ENCODE measurements around the gene SPATA18. TPM values are rescaled to one million over a fixed set of nuclear protein-coding genes. Genes with fewer than 3 reads are reported as not detected.

SPATA18 gene
- total and polyA plus RNA-seq, 2 experiments from 2014 or later: 13.7 to 14.3 TPM

- in situ Hi-C loops (cut with MboI): no loop called here
- Histone ChIP-seq H3K79me2 (ENCODE audit: insufficient read depth) (peaks cover 16% of the 10 kb centered on the region; the same call in 1 of the 2 replicates), H3K36me3 (ENCODE audit: low read depth) (no peaks in the 10 kb centered on the region), H3K9me2 (ENCODE audit: insufficient read depth) (no peaks in the 10 kb centered on the region), H4K20me1 (ENCODE audit: insufficient read depth) (no peaks in the 10 kb centered on the region), H2AFZ (peak overlapping the region; percentile 88), H3K9me3 (ENCODE audit: low read depth) (no peaks in the 10 kb centered on the region), H3F3A (ENCODE audit: insufficient read depth) (no peaks in the 10 kb centered on the region), H3K27me3 (replicated peaks; ENCODE audit: insufficient read depth) (no peaks in the 10 kb centered on the region), H3K27ac (peak overlapping the region; percentile 73; the same call in 1 of the 2 replicates), H3K4me3 (peak overlapping the region; percentile 75), H3K9ac (peak overlapping the region; percentile 81), H3K4me1 (ENCODE audit: insufficient read depth) (peaks cover 10% of the 10 kb centered on the region; the same call in 1 of the 2 replicates), H3K4me2 (ENCODE audit: unreplicated experiment) (peak overlapping the region; percentile 82)
- WGBS, 2 experiments (ENCODE audit: low coverage in 1 of 2, low lambda C conversion rate in 2 of 2, missing lambda C conversion rate in 2 of 2): 48 to 50% methylated on average over 7 of the region's 7 CpGs
- no peak for TF ChIP-seq EZH2 (IDR thresholded peaks at IDR 0.05; ENCODE audit: insufficient read depth, poor library complexity, severe bottlenecking)
- no peak for TF ChIP-seq EZH2phosphoT487 (IDR thresholded peaks at IDR 0.05; ENCODE audit: insufficient read depth, low read depth)
- DNase-seq: peak; percentile 43
These were observed 1.3 kb downstream of the SPATA18 start for GRCh38 chr4:52052475-52052780.

GRCh38 chr4:52054254-52054653 lies 3.1 kb downstream of the SPATA18 start:
- H3K9ac ChIP-seq: no peak overlapping the region
- no peak overlapping the region for H3K4me3 ChIP-seq
- H3K4me2 ChIP-seq (ENCODE audit: unreplicated experiment): no peak overlapping the region
- no peaks in the 10 kb centered on the region for H3K27me3 ChIP-seq (replicated peaks; ENCODE audit: insufficient read depth)
- H3K9me3 ChIP-seq (ENCODE audit: low read depth): no peaks in the 10 kb centered on the region
- no peak overlapping the region for H2AFZ ChIP-seq
- peaks cover 16% of the 10 kb centered on the region; the same call in 1 of the 2 replicates for H3K79me2 ChIP-seq (ENCODE audit: insufficient read depth)
- H3F3A ChIP-seq (ENCODE audit: insufficient read depth): peaks cover 7% of the 10 kb centered on the region; the same call in 1 of the 2 replicates
- 81 to 84% methylated on average over 3 of the region's 3 CpGs for WGBS, 2 experiments (ENCODE audit: low coverage in 1 of 2, low lambda C conversion rate in 2 of 2, missing lambda C conversion rate in 2 of 2)
- H3K27ac ChIP-seq: no peak overlapping the region
- H4K20me1 ChIP-seq (ENCODE audit: insufficient read depth): no peaks in the 10 kb centered on the region
- in situ Hi-C loops (cut with MboI): no loop called here
- no peaks in the 10 kb centered on the region for H3K9me2 ChIP-seq (ENCODE audit: insufficient read depth)
- no peak for TF ChIP-seq EZH2 (IDR thresholded peaks at IDR 0.05; ENCODE audit: insufficient read depth, poor library complexity, severe bottlenecking)
- TF ChIP-seq EZH2phosphoT487 (IDR thresholded peaks at IDR 0.05; ENCODE audit: insufficient read depth, low read depth): no peak
- H3K36me3 ChIP-seq (ENCODE audit: low read depth): no peaks in the 10 kb centered on the region
- H3K4me1 ChIP-seq (ENCODE audit: insufficient read depth): peaks cover 15% of the 10 kb centered on the region; the same call in 1 of the 2 replicates
- DNase-seq: no peak

DNA sequence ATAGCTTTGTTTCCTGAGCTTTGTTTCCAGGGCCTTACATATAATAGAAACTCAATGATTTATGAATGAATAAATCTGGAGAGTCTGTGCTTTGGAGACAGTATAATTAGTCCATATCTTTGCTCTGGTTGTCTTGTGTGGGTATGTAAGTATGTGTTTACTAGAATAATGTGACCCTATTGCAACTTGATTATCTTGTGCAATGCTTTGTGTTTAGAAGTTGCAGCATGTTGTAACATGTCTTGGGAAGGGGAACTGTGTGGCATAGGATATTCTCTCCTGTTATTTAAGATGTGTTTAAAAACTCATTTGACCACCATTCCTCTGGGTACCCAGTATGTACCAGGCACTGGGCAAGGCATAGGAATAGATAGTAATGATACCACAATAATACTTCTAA lies 6.1 kb downstream of the SPATA18 start:
- TF ChIP-seq EZH2 (IDR thresholded peaks at IDR 0.05; ENCODE audit: insufficient read depth, poor library complexity, severe bottlenecking) (no peak), EZH2phosphoT487 (IDR thresholded peaks at IDR 0.05; ENCODE audit: insufficient read depth, low read depth) (no peak)
- H4K20me1 ChIP-seq (ENCODE audit: insufficient read depth): no peaks in the 10 kb centered on the region
- H3K36me3 ChIP-seq (ENCODE audit: low read depth): no peaks in the 10 kb centered on the region
- H2AFZ ChIP-seq: no peak overlapping the region
- peaks cover 16% of the 10 kb centered on the region; the same call in 1 of the 2 replicates for H3K79me2 ChIP-seq (ENCODE audit: insufficient read depth)
- no peaks in the 10 kb centered on the region for H3K9me3 ChIP-seq (ENCODE audit: low read depth)
- peaks cover 11% of the 10 kb centered on the region; the same call in 1 of the 2 replicates for H3F3A ChIP-seq (ENCODE audit: insufficient read depth)
- H3K4me3 ChIP-seq: no peak overlapping the region
- H3K9ac ChIP-seq: no peak overlapping the region
- no peak overlapping the region for H3K27ac ChIP-seq
- in situ Hi-C loops (cut with MboI): no loop called here
- DNase-seq: no peak
- H3K27me3 ChIP-seq (replicated peaks; ENCODE audit: insufficient read depth): no peaks in the 10 kb centered on the region
- H3K9me2 ChIP-seq (ENCODE audit: insufficient read depth): no peaks in the 10 kb centered on the region
- no peak overlapping the region for H3K4me2 ChIP-seq (ENCODE audit: unreplicated experiment)
- peaks cover 16% of the 10 kb centered on the region; the same call in 1 of the 2 replicates for H3K4me1 ChIP-seq (ENCODE audit: insufficient read depth)

DNA sequence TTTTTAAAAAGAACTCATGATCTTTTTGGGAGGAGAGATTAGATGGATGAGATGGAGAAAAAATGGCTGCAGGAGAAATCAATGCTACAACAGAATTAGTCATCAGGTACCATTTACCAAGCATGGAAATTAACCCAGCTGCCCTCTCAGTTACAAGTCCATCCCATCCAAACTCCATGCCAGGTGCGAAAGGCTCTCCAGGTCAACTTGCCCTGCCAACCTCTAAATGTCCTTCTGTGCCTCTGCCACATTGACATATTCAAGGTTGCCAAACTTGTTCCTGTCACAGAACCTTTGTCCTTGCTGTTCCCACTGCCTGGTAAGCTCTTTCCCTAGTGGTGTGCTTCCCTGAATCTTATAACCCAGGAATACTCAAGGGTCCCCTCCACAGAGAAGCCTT lies 7.2 kb downstream of the SPATA18 start:
- Histone ChIP-seq H3K36me3 (ENCODE audit: low read depth) (no peaks in the 10 kb centered on the region), H3K4me2 (ENCODE audit: unreplicated experiment) (no peak overlapping the region), H3K4me1 (ENCODE audit: insufficient read depth) (0 out of 2 replicates have a peak, but pooled peaks cover 7% of the 10 kb centered on the region), H3K79me2 (ENCODE audit: insufficient read depth) (0 out of 2 replicates have a peak, but pooled peaks cover 6% of the 10 kb centered on the region), H3K9me2 (ENCODE audit: insufficient read depth) (no peaks in the 10 kb centered on the region), H3K4me3 (no peak overlapping the region), H3K9ac (no peak overlapping the region), H3K27ac (no peak overlapping the region), H3K27me3 (replicated peaks; ENCODE audit: insufficient read depth) (no peaks in the 10 kb centered on the region), H3F3A (ENCODE audit: insufficient read depth) (peaks cover 11% of the 10 kb centered on the region; the same call in 1 of the 2 replicates), H3K9me3 (ENCODE audit: low read depth) (no peaks in the 10 kb centered on the region), H4K20me1 (ENCODE audit: insufficient read depth) (no peaks in the 10 kb centered on the region), H2AFZ (no peak overlapping the region)
- TF ChIP-seq EZH2 (IDR thresholded peaks at IDR 0.05; ENCODE audit: insufficient read depth, poor library complexity, severe bottlenecking): no peak
- TF ChIP-seq EZH2phosphoT487 (IDR thresholded peaks at IDR 0.05; ENCODE audit: insufficient read depth, low read depth): no peak
- in situ Hi-C loops (cut with MboI): no loop called here
- WGBS, 2 experiments (ENCODE audit: low coverage in 1 of 2, low lambda C conversion rate in 2 of 2, missing lambda C conversion rate in 2 of 2): 91 to 100% methylated on average over 1 of the region's 1 CpG
- DNase-seq: no peak

DNA sequence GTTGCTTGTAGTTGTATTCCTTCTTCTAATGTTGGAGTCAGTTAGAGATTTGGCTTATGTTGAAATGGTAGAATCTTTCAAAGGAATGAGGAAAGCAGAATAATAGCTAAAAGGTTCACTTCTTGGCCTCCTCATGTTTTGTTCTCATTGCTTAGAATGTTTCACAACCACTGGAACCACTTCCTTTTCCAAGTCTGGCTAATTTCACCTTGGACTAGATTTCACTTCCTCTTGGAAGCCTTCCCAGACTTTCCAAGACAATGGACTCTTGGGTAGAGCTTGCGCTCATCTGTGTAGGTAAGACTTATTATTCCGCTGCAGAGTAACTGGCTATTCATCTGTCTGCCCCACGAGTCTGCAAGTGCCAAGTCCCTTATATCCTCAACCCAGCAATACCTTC lies 8.3 kb downstream of the SPATA18 start:
- no peaks in the 10 kb centered on the region for H4K20me1 ChIP-seq (ENCODE audit: insufficient read depth)
- DNase-seq: peak; percentile 45
- TF ChIP-seq EZH2 (IDR thresholded peaks at IDR 0.05; ENCODE audit: insufficient read depth, poor library complexity, severe bottlenecking) (no peak), EZH2phosphoT487 (IDR thresholded peaks at IDR 0.05; ENCODE audit: insufficient read depth, low read depth) (no peak)
- H3K27me3 ChIP-seq (replicated peaks; ENCODE audit: insufficient read depth): no peaks in the 10 kb centered on the region
- no peaks in the 10 kb centered on the region for H3K36me3 ChIP-seq (ENCODE audit: low read depth)
- no peaks in the 10 kb centered on the region for H3K9me3 ChIP-seq (ENCODE audit: low read depth)
- no peak overlapping the region for H2AFZ ChIP-seq
- no peaks in the 10 kb centered on the region for H3K9me2 ChIP-seq (ENCODE audit: insufficient read depth)
- in situ Hi-C loops (cut with MboI): no loop called here
- peaks cover 11% of the 10 kb centered on the region; the same call in 1 of the 2 replicates for H3F3A ChIP-seq (ENCODE audit: insufficient read depth)
- H3K4me3 ChIP-seq: no peak overlapping the region
- no peak overlapping the region for H3K27ac ChIP-seq
- no peaks in the 10 kb centered on the region for H3K79me2 ChIP-seq (ENCODE audit: insufficient read depth)
- 95 to 98% methylated on average over 3 of the region's 3 CpGs for WGBS, 2 experiments (ENCODE audit: low coverage in 1 of 2, low lambda C conversion rate in 2 of 2, missing lambda C conversion rate in 2 of 2)
- 0 out of 2 replicates have a peak, but pooled peaks cover 7% of the 10 kb centered on the region for H3K4me1 ChIP-seq (ENCODE audit: insufficient read depth)
- no peak overlapping the region for H3K4me2 ChIP-seq (ENCODE audit: unreplicated experiment)
- no peak overlapping the region for H3K9ac ChIP-seq

All from GM23248 (cell line).